IPS-18a (cell line): ENCODE data around the gene ZNF556.
"Not testable (repeated sequence)": the region's sequence is repeated elsewhere in the genome, so short reads cannot be mapped to it uniquely, and the experiment has no call there.

Experiments
- H3K27ac ChIP-seq: one replicate; pipeline ENCODE4 v1.5.1; 2013; ENCODE audit warnings: low read length
- H3K27me3 ChIP-seq: one replicate; pipeline ENCODE4 v1.6.1; 2013; ENCODE audit warnings: mild to moderate bottlenecking, low read length; ENCODE audit not compliant: control insufficient read depth, insufficient read depth
- H3K36me3 ChIP-seq: one replicate; pipeline ENCODE4 v1.6.1; 2013; ENCODE audit warnings: low read depth, low read length; ENCODE audit not compliant: control insufficient read depth
- H3K4me1 ChIP-seq: one replicate; pipeline ENCODE4 v1.6.1; 2013; ENCODE audit warnings: low read depth, low read length; ENCODE audit not compliant: control insufficient read depth
- H3K4me3 ChIP-seq: one replicate; pipeline ENCODE4 v1.5.1; 2013; ENCODE audit warnings: low read length
- H3K9ac ChIP-seq: one replicate; pipeline ENCODE4 v1.6.1; 2013; ENCODE audit warnings: mild to moderate bottlenecking, low read length, moderate library complexity
- H3K9me3 ChIP-seq: one replicate; pipeline ENCODE4 v1.6.1; 2013; ENCODE audit warnings: low read depth, low read length; ENCODE audit not compliant: control insufficient read depth

The ZNF556 gene

DNA sequence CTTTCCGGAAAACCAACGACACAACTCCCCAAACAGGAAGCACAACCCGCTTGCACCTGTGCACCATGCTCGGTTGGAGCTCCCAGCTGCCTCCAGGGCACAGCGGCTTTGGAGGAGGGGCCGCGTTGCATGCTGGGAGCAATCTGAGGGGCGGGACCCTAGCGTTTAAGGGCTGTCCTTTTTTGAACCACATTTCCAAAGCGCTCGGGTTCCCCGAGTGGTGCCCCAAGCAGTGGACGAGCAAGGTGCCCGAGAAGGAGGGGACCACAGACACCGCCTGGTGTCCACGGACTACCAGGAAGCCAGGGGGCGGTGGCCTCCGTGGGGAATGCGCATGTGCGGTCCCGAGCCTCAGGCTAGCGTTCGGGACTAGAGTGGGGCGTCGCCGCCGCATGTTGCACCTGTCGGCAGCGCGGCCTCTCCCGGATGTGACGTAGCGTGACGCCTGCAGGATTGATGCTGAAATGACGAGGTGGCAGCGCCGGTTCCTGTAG, 21.6 kb downstream of the ZNF556 start:
- Histone ChIP-seq H3K9me3 (no peaks in the 10 kb centered on the region), H3K4me1 (no peaks in the 10 kb centered on the region), H3K27me3 (no peaks in the 10 kb centered on the region), H3K9ac (no peak overlapping the region), H3K27ac (no peak overlapping the region), H3K4me3 (no peak overlapping the region), H3K36me3 (no peaks in the 10 kb centered on the region)

DNA sequence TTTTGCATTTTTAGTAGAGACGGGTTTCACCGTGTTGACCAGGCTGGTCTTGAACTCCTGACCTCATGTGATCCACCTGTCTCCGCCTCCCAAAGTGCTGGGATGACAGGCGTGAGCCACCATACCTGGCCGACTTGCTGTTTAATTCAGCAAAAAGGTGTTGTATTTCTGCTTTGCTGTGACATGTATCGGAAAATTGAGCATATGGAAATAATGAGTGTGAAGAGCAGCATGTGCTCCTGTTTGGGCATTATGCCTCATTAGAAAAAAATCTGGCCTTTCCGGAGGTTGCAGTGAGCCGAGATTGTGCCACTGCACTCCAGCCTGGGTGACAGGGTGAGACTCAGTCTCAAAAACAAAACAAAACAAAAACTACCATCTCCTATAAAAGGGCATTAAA, 23.4 kb downstream of the ZNF556 start:
- not testable (repeated sequence) for H3K4me3 ChIP-seq, H3K4me1 ChIP-seq, H3K9me3 ChIP-seq, H3K27me3 ChIP-seq, H3K9ac ChIP-seq, H3K36me3 ChIP-seq, H3K27ac ChIP-seq

DNA sequence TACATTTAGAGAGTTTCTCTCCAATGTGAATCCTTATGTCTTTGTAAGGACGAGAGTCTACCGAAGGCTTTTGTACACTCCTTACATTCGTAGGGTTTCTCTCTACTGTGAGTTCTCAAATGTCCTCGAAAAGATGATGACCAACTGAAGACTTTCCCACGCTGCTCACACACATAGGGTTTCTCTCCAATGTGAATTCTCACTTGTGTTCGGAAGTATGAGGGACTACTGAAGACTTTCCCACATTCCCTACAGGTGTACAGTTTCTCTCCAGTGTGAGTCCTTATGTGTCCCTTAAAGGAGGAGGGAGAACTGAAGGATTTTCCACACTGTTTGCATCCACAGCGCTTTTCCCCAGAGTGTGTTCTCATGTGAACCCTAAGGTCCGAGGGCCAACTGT, 29.6 kb downstream of the ZNF556 start:
- H3K9me3 ChIP-seq, result no peaks in the 10 kb centered on the region
- no peak overlapping the region for H3K27ac ChIP-seq
- no peak overlapping the region for H3K4me3 ChIP-seq
- no peaks in the 10 kb centered on the region for H3K27me3 ChIP-seq
- H3K4me1 ChIP-seq, result no peaks in the 10 kb centered on the region
- H3K36me3 ChIP-seq, result no peaks in the 10 kb centered on the region
- no peak overlapping the region for H3K9ac ChIP-seq

DNA sequence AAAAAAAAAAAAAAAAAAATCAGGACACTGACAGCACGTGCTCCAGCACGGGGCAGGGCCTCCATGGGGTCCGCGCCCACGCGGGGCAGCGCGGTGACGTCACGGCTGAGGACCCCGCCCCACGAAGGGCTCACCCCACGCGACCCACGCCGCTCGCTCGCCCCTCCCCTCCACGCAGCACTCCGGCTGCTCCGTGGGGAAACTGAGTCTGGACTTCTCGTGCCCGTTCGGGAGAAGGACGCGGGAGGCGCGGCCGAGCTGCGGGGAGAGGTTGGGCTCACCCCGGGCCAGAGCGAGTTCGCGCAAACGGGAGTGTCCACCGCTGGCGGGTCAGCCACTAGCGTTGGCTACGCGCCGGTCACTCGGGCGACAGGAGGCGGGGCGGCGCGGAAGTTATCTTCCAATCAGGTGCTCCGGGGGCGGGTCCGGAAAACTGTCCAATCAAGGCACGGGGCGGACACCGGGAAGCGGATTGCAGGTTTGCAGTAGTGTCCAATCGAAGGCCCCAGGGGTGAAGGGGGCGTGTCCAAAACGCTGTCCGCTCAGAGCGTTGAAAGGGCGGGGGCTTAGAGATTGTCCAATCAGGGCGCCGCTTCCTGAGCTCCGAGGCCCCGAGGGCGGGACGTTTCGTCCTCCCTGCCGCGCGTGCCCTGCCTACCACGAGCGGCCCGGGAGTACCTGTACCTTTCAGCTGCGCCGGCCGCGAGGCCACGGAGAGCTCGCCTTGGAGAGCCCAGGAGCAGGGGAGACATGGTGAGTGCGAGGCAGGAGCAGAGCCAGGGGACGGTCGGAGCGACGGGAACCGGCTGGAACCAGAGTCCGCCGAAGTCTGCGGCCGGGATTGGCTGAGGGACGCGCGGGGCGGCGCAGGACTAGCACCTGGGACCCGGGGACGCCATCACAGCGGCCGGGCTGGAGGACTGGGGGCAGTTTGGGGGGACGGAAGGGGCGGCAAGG, 33.4 kb downstream of the ZNF556 start, which contains the start of gene ZNF57:
Gene ZNF57 (plus strand): TSS at position 633 of the 957 bp plus-strand sequence. CDS start 118 bp downstream, at position 751.
- H3K27me3 ChIP-seq, result no peaks in the 10 kb centered on the region
- H3K4me3 ChIP-seq, result peak within 1 kb of the TSS; percentile 83
- H3K4me1 ChIP-seq, result no peaks in the 10 kb centered on the region
- H3K27ac ChIP-seq, result no peak within 1 kb of the TSS
- H3K9me3 ChIP-seq, result no peaks in the 10 kb centered on the region
- H3K36me3 ChIP-seq, result no peaks in the 10 kb centered on the region
- H3K9ac ChIP-seq, result peak within 1 kb of the TSS; percentile 74

DNA sequence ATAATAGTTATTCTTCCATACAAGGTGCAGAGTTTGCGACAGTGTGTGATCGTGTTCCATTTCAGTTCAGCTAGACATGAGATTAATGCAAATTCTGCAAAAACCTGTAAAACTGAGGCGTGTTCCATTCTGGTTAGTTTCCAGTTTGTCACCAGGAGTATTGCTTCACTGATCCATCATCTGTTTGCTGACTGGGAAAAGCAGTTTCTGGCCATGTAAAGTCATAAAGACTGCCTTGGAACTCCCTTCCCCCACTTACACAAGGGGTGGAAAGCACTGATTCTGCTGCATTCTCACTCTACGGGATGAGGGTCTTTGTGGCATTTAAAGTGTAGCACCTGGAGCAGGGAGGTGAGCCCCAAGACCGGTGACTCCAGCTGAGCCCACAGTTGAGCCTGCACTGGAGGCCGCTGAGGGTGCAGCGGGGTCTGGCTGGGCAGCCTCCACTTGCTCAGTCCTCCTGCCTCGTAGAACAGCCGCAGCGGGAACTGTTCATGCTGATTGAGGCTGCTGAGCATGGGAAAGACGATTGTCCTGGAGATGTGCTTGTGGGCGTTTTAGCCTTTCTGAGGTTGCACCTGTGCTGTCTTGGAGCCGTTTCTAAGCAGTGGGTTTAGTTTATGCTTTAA, 35.6 kb downstream of the ZNF556 start:
- H3K36me3 ChIP-seq, result no peaks in the 10 kb centered on the region
- no peak overlapping the region for H3K9ac ChIP-seq
- no peaks in the 10 kb centered on the region for H3K27me3 ChIP-seq
- H3K9me3 ChIP-seq, result no peaks in the 10 kb centered on the region
- no peaks in the 10 kb centered on the region for H3K4me1 ChIP-seq
- H3K4me3 ChIP-seq, result no peak overlapping the region
- H3K27ac ChIP-seq, result no peak overlapping the region

DNA sequence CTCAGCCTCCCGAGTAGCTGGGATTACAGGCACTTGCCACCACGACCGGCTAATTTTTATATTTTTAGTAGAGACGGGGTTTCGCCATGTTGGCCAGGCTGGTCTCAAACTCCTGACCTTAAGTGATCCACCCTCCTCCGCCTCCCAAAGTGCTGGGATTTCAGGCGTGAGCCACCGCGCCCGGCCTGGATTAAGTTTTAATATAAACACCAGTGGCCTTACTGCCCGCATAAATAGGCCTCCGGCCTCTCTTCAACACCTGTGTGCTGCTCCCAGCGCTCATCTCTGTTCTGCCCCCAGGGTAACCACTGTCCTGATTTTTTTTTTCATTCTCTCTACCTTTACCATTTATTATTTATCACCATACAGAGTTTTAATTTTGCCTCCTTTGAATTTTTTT, 36.2 kb downstream of the ZNF556 start:
- not testable (repeated sequence) for H3K36me3 ChIP-seq, H3K9me3 ChIP-seq, H3K27ac ChIP-seq, H3K27me3 ChIP-seq, H3K4me1 ChIP-seq, H3K4me3 ChIP-seq, H3K9ac ChIP-seq

DNA sequence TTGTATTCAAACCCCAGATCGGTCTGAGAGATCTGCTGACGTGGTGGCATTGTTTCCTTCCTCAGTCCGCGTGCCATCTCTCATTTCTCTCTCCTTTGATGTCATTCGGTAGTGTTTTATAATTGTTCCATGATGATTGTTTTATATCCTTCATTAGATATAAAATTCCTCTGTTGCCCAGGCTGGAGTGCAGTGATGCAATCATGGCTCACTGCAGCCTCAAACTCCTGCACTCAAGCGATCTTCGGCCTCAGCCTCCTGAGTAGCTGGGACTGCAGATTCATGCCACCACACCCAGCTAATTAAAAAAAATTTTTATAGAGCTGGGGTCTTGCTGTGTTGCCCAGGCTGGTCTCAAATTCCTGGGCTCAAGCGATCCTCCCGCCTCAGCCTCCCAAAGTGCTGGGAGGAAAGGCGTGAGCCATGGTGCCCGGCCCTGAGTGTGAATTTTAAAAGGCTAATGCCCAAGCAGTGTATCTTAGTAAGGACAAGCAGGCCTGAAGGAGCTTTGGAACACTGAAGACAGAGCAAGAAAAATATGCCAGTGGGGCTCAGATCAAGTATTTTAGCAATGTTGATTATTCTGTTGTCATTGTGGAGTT, 38.9 kb downstream of the ZNF556 start:
- no peak overlapping the region for H3K4me3 ChIP-seq
- no peak overlapping the region for H3K9ac ChIP-seq
- no peak overlapping the region for H3K27ac ChIP-seq
- no peaks in the 10 kb centered on the region for H3K9me3 ChIP-seq
- H3K36me3 ChIP-seq, result no peaks in the 10 kb centered on the region
- H3K27me3 ChIP-seq, result no peaks in the 10 kb centered on the region
- no peaks in the 10 kb centered on the region for H3K4me1 ChIP-seq

DNA sequence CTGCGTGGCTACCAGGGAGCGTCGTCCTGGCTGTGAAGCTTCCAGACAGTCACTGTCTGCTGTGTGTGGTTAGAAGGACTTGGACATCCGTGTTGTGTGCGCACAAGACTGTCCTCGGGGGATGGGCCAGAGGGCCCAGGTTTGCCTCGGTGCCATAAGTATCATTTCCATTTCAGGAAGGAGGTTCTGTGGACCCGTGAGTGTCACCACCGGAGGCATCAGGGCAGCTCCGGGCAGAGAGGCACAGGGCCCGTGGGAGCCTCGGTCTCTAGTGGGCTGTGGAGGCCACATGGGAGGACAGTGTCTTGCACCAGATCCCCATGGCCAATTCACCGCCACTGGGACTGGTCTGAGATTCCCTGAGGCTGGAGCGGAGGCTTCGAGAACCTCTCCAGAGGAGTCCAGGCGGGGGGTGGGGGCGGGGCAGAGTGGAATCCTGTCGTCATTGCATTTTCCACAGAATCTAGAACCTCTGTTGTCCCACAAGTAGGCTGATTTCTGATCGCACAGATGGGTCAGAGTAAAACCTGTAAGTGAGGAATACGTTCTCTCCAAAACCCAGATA, 39.6 kb downstream of the ZNF556 start:
- Histone ChIP-seq H3K9me3 (no peaks in the 10 kb centered on the region), H3K4me3 (no peak overlapping the region), H3K4me1 (no peaks in the 10 kb centered on the region), H3K36me3 (no peaks in the 10 kb centered on the region), H3K27ac (no peak overlapping the region), H3K27me3 (no peaks in the 10 kb centered on the region), H3K9ac (no peak overlapping the region)

DNA sequence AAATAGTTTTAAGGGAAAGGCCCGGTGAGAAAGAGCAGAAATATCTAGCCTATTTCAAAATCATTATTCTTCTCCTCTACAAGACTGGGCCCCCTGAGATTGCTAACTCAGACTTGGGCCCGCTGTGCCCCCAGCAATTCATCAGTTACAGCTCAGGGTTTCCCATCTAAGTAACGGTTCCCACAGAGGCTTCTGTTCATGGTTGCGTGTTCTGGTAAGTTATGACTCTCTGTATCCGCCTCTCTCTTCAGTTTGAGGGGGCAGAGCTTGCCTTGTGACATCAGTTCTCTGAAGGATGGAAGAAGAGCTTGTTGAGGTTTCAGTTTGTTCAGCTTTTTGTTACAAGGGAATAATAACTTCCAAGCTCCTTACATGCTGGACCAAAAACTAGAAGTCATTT, 45.2 kb downstream of the ZNF556 start:
- H3K4me3 ChIP-seq, result no peak overlapping the region
- H3K36me3 ChIP-seq, result peaks cover 11% of the 10 kb centered on the region
- H3K27ac ChIP-seq, result no peak overlapping the region
- H3K27me3 ChIP-seq, result no peaks in the 10 kb centered on the region
- no peaks in the 10 kb centered on the region for H3K4me1 ChIP-seq
- H3K9ac ChIP-seq, result no peak overlapping the region
- peaks cover 5% of the 10 kb centered on the region for H3K9me3 ChIP-seq

DNA sequence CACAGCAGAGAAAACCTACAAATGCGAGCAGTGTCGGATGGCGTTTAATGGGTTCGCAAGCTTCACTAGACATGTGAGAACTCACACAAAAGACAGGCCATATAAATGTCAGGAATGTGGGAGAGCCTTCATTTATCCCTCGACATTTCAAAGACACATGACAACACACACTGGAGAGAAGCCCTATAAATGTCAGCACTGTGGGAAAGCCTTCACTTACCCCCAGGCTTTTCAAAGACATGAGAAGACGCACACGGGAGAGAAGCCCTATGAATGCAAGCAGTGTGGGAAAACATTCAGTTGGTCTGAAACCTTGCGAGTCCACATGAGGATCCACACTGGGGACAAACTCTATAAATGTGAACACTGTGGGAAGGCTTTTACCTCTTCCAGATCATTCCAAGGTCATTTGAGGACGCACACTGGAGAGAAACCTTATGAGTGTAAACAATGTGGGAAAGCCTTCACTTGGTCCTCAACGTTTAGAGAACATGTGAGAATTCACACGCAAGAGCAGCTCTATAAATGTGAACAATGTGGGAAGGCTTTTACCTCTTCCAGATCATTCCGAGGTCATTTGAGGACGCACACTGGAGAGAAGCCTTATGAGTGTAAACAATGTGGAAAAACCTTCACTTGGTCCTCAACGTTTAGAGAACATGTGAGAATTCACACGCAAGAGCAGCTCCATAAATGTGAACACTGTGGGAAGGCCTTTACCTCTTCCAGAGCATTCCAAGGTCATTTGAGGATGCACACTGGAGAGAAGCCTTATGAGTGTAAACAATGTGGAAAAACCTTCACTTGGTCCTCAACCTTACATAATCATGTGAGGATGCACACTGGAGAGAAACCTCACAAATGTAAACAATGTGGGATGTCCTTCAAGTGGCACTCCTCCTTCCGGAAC, 50.4 kb downstream of the ZNF556 start:
- no peak overlapping the region for H3K4me3 ChIP-seq
- H3K27me3 ChIP-seq, result no peaks in the 10 kb centered on the region
- H3K9me3 ChIP-seq, result peaks cover 15% of the 10 kb centered on the region
- H3K36me3 ChIP-seq, result peaks cover 21% of the 10 kb centered on the region
- no peak overlapping the region for H3K27ac ChIP-seq
- no peaks in the 10 kb centered on the region for H3K4me1 ChIP-seq
- no peak overlapping the region for H3K9ac ChIP-seq
